Measurements from ENCODE around the gene MC3R.

- TF ChIP-seq CTCF (IDR thresholded peaks at IDR 0.05) (no peak), EP300 (IDR thresholded peaks at IDR 0.05) (no peak)
These were observed 11.4 kb downstream of the MC3R start for GRCh38 chr20:56259948-56260347.

All from ovary (tissue), 3 donors.